ENCODE measurements around the gene LMOD2. TPM values are rescaled to one million over a fixed set of nuclear protein-coding genes. Genes with fewer than 3 reads are reported as not detected.

Gene LMOD2
- total and polyA plus RNA-seq, 9 of the 15 experiments (the other 6 are each of a cell fraction or from before 2014, with no cell fraction given), result 0.04 TPM; not detected in 8

GRCh38 chr7:123608991-123609882 is 46.4 kb upstream of the LMOD2 start (continued):
- TF ChIP-seq EP400 (IDR thresholded peaks at IDR 0.05), result peak; percentile 62
- no peak for TF ChIP-seq HCFC1 (IDR thresholded peaks at IDR 0.05; ENCODE audit: low read depth, low read length)
- TF ChIP-seq ZNF274 (IDR thresholded peaks at IDR 0.05; ENCODE audit: borderline replicate concordance, low read depth, low read length), result no peak
- peak; percentile 26; the same call in 1 of the 2 replicates for TF ChIP-seq DPF2 (IDR thresholded peaks at IDR 0.05)
- TF ChIP-seq ETV1 (tag; conservative IDR thresholded peaks at IDR 0.05; ENCODE audit: low read depth), result peak; percentile 62
- no peak for TF ChIP-seq TCFL5 (CRISPR knock-in tag; conservative IDR thresholded peaks at IDR 0.05)
- no peak for TF ChIP-seq TAF15 (IDR thresholded peaks at IDR 0.05; ENCODE audit: low read depth, low read length)
- no peak for TF ChIP-seq HES1 (IDR thresholded peaks at IDR 0.05; ENCODE audit: low read depth)
- no peak for TF ChIP-seq NFATC3 (IDR thresholded peaks at IDR 0.05)
- no peak for TF ChIP-seq ERF (CRISPR knock-in tag; IDR thresholded peaks at IDR 0.05)
- TF ChIP-seq RUNX1 (IDR thresholded peaks at IDR 0.05; ENCODE audit: low read depth), result no peak
- TF ChIP-seq PTBP1 (IDR thresholded peaks at IDR 0.05; ENCODE audit: low read depth, low read length), result no peak
- 0 out of 2 replicates have a peak, but pooled peaks have one; percentile 46 for TF ChIP-seq TOE1 (IDR thresholded peaks at IDR 0.05; ENCODE audit: borderline replicate concordance)
- no peak for TF ChIP-seq TOE1 (CRISPR knock-in tag; IDR thresholded peaks at IDR 0.05; ENCODE audit: borderline replicate concordance, low read depth)
- no peak for TF ChIP-seq BCL6 (CRISPR knock-in tag; IDR thresholded peaks at IDR 0.05)
- TF ChIP-seq BCOR (IDR thresholded peaks at IDR 0.05), result no peak
- peak; percentile 39 for TF ChIP-seq CXXC5 (CRISPR knock-in tag; IDR thresholded peaks at IDR 0.05)
- no peak for TF ChIP-seq ZNF263 (CRISPR knock-in tag; IDR thresholded peaks at IDR 0.05; ENCODE audit: borderline replicate concordance)
- TF ChIP-seq ZNF134 (CRISPR knock-in tag; conservative IDR thresholded peaks at IDR 0.05), result no peak
- no peak for TF ChIP-seq EGR1 (conservative IDR thresholded peaks at IDR 0.05)
- TF ChIP-seq GATA2 (CRISPR knock-in tag; IDR thresholded peaks at IDR 0.05), result no peak
- no peak for TF ChIP-seq ZNF324 (CRISPR knock-in tag; IDR thresholded peaks at IDR 0.05)
- TF ChIP-seq HSF4 (CRISPR knock-in tag; IDR thresholded peaks at IDR 0.05; ENCODE audit: borderline replicate concordance), result peak; percentile 18; the same call in 1 of the 2 replicates
- peak; percentile 5; the same call in 1 of the 2 replicates for TF ChIP-seq OTX1 (CRISPR knock-in tag; IDR thresholded peaks at IDR 0.05)
- no peak for TF ChIP-seq CTCFL (IDR thresholded peaks at IDR 0.05; ENCODE audit: borderline replicate concordance, insufficient read depth, low read depth, low read length, poor library complexity, severe bottlenecking)
- TF ChIP-seq RHOXF2B (CRISPR knock-in tag; conservative IDR thresholded peaks at IDR 0.05), result peak; percentile 35; the same call in 1 of the 2 replicates
